K562 (cell line): ENCODE results near the gene IL7R. TPM values are rescaled to one million over a fixed set of nuclear protein-coding genes. Genes with fewer than 3 reads are reported as not detected.

Experiments
- ATAC-seq: fragments of 200-7000 bp; cut with Tn5 transposase; 3 replicates; pipeline ENCODE4 v1.9.1; 2020; ENCODE audit warnings: moderate library complexity
- BruUV-seq: library from RNA; stranded (reverse); fragments of 400-500 nt; replicated peaks from 2 replicates; lab custom pipeline; 2021; lab: Mats Ljungman, UMichigan
- CTCF ChIA-PET: fragments of 300-600 bp; formaldehyde crosslinking; extraction: SDS; loops from one replicate; lab custom pipeline; 2021; ENCODE audit warnings: low intra/inter-chr PET ratio; lab: Yijun Ruan, JAX
- POLR2A ChIA-PET: fragments of 300-600, 350-650 bp; sonication (Branson Sonifier 250); formaldehyde crosslinking; extraction: SDS; loops from one replicate; lab custom pipeline; 2021; ENCODE audit warnings: antibody characterized with exemption, inconsistent platforms; lab: Yijun Ruan, JAX
- DNase-seq, 4 experiments: peaks; one replicate each; pipeline versions ENCODE4 v3.0.0 to v3.0.0-alpha.2; 2011 to 2018; ENCODE audit warnings: low spot score in 3 of 4, mixed read lengths in 3 of 4; ENCODE audit errors: extremely low read depth in 1 of 4
- FAIRE-seq: peaks from 2 replicates; lab custom pipeline; 2011; peaks lifted over from hg19 to GRCh38; lab: Jason Lieb, UNC
- H2AFZ ChIP-seq: 2 replicates; pipeline ENCODE4 v1.6.0; 2011; ENCODE audit warnings: low read depth, low read length, control low read depth, inconsistent platforms
- H3K27ac ChIP-seq: fragments of 200-600 bp; 3 replicates; pipeline ENCODE4 v1.8.0; 2011; ENCODE audit warnings: low read depth, mild to moderate bottlenecking, control low read depth, inconsistent platforms, low read length, moderate library complexity, mixed read lengths; ENCODE audit errors: extremely low read depth
- H3K27me3 ChIP-seq, 2 experiments: fragments of 300-600 bp in 1 of 2; 2 replicates in 1 of 2; 3 replicates in 1 of 2; pipeline versions ENCODE4 v1.6.0 to v1.8.0; 2011; ENCODE audit warnings: inconsistent platforms in 2 of 2, low read length in 2 of 2, mild to moderate bottlenecking in 1 of 2, mixed read lengths in 1 of 2, moderate library complexity in 1 of 2; ENCODE audit not compliant: control insufficient read depth in 2 of 2, insufficient read depth in 2 of 2
- H3K36me3 ChIP-seq: fragments of 300-600 bp; 3 replicates; pipeline ENCODE4 v1.8.0; 2011; ENCODE audit warnings: mild to moderate bottlenecking, low read length, inconsistent platforms; ENCODE audit not compliant: control insufficient read depth, insufficient read depth
- H3K4me1 ChIP-seq, 2 experiments: fragments of 200-600 bp in 1 of 2; replicated peaks in 1 of 2; 2 replicates in 1 of 2; 3 replicates in 1 of 2; pipeline versions ENCODE4 v1.5.1 to v1.8.0; 2011; ENCODE audit warnings: inconsistent platforms in 2 of 2, low read length in 2 of 2, mild to moderate bottlenecking in 1 of 2, mixed read lengths in 1 of 2, moderate library complexity in 1 of 2; ENCODE audit not compliant: control insufficient read depth in 2 of 2, insufficient read depth in 2 of 2
- H3K4me2 ChIP-seq: 2 replicates; pipeline ENCODE4 v1.6.1; 2011; ENCODE audit warnings: low read length, control low read depth, inconsistent platforms, mixed read lengths; ENCODE audit not compliant: insufficient read depth
- H3K4me3 ChIP-seq: fragments of 200-600 bp; sonication (generic), shearing (Covaris generic); 2 replicates; pipeline ENCODE4 v1.5.1; 2016; ENCODE audit warnings: control low read depth, inconsistent platforms
- H3K79me2 ChIP-seq: fragments of 200-600 bp; 3 replicates; pipeline ENCODE4 v1.8.0; 2011; ENCODE audit warnings: low read length, inconsistent platforms; ENCODE audit not compliant: control insufficient read depth, insufficient read depth
- H3K9ac ChIP-seq, 2 experiments: 2 replicates each; pipeline versions ENCODE4 v1.6.0 to v1.6.1; 2011; ENCODE audit warnings: low read depth in 2 of 2, low read length in 2 of 2, control low read depth in 1 of 2, inconsistent platforms in 1 of 2, mild to moderate bottlenecking in 1 of 2, mixed read lengths in 1 of 2; ENCODE audit not compliant: insufficient read depth in 1 of 2
- H3K9me1 ChIP-seq: one replicate; pipeline ENCODE4 v1.6.0; 2011; ENCODE audit warnings: inconsistent platforms, mild to moderate bottlenecking, low read length, moderate library complexity; ENCODE audit not compliant: control insufficient read depth, insufficient read depth
- H3K9me3 ChIP-seq: replicated peaks from 2 replicates; pipeline ENCODE4 v1.5.1; 2011; ENCODE audit warnings: low read depth, low read length, inconsistent platforms; ENCODE audit not compliant: control insufficient read depth, insufficient read depth
- H4K20me1 ChIP-seq: replicated peaks from 2 replicates; pipeline ENCODE4 v1.6.1; 2011; ENCODE audit warnings: low read length, inconsistent platforms, mixed read lengths; ENCODE audit not compliant: control insufficient read depth, insufficient read depth
- whole genome bisulfite sequencing: fragments of 100-300 bp; shearing (Covaris generic); methylation state at CpG from one replicate; pipeline ENCODE4 v1.1.6; 2016; ENCODE audit warnings: low coverage, mixed read lengths; ENCODE audit not compliant: insufficient coverage; ENCODE audit errors: missing lambda C conversion rate; 5-methylcytosine and 5-hydroxymethylcytosine counted together
- in situ Hi-C: fragments of 300-500 bp; cut with MboI; formaldehyde crosslinking; loops from 4 replicates; pipeline ENCODE4 v1.15.0; 2018; ENCODE audit warnings: inconsistent platforms, mixed read lengths
- intact Hi-C: fragments of 100-400 bp; cut with micrococcal nuclease; formaldehyde crosslinking; loops from 2 replicates; pipeline ENCODE4 v1.14.2; 2022
- polyA plus RNA-seq, 8 experiments: library from polyadenylated mRNA; depleted of rRNA in 4 of 8; stranded (reverse) in 5 of 8; unstranded in 3 of 8; fragments of >200 nt; fragmentation: Nextera tagmentation in 2 of 8; fragmentation: Illumina TruSeq in 1 of 8; extraction: Ambion mirVana in 2 of 8; extraction: Trizol in 1 of 8; gene quantifications; 2 replicates each; pipeline versions ENCODE4 v1.2.1 to v1.2.3, GENCODE V29; 2011 to 2014; ENCODE audit warnings: inconsistent platforms in 1 of 8, missing spikeins in 1 of 8
- total RNA-seq, 7 experiments: library from RNA; depleted of rRNA in 6 of 7; stranded (reverse); fragments of >200 nt in 6 of 7; fragmentation: Illumina TruSeq in 2 of 7; extraction: Trizol in 2 of 7; gene quantifications; 2 replicates each; pipeline versions ENCODE4 v1.2.1 to v1.2.3, GENCODE V29; 2011 to 2021; ENCODE audit warnings: low replicate concordance in 1 of 7
- TF ChIP-seq, protein P1 (sequence below): fragments of 450-650 bp; formaldehyde crosslinking; IDR thresholded peaks from 2 replicates; pipeline ENCODE4 v1.4.0; 2020; ENCODE audit warnings: mild to moderate bottlenecking, mixed read lengths
- TF ChIP-seq, protein P2 (sequence below): sonication (generic); formaldehyde crosslinking; IDR thresholded peaks from 2 replicates; pipeline ENCODE4 v1.8.1; 2023; ENCODE audit warnings: mild to moderate bottlenecking, missing genetic modification reagents

The IL7R gene
- total and polyA plus RNA-seq, 9 of the 15 experiments (the other 6 are each of a cell fraction or from before 2014, with no cell fraction given): 0.04 to 0.98 (median 0.09) TPM; not detected in 3

DNA sequence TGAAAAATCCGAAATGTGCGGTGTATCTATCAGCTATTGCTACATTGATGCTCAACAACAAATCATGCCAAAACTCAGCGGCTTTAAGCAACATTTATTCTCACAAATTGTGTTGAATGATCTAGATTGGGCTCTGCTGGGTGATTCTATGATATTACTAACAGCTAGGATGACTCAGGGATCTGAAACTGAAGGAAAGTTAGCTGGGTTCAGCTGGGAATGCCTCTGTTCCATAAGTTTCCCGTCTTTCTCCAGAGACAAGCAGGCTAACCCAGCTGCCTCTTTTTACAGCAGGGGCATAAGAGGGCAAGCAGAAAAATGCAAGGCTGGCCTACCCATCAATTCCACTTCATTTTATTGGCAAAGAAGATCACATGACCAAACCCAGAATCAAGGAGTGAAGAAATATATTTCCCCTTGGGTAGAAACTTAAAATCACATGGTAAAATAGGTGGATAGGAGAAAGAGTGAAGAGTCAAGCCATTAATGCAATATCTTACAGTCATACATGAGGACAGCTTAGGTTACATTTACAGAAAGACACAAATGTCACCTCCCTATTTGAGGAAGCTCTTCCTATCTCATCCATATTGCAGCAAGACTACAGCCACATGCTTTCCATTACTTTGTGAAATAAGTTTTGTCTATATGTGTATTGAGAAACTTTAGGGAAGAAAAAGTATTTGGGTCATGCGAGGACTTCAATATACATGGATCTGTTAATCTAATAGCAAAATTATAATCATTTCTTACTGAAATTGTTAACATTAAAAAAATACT is 30.8 kb downstream of the IL7R start:
- no peak for DNase-seq
- FAIRE-seq: no peak
- no peaks in the 10 kb centered on the region for H3K4me1 ChIP-seq
- no peak overlapping the region for H3K27ac ChIP-seq
- intact Hi-C loops: no loop called here
- no peak overlapping the region for H3K4me3 ChIP-seq
- 3% methylated on average over 5 of the region's 5 CpGs for WGBS
- in situ Hi-C loops: no loop called here
- TF ChIP-seq, protein P1, sequence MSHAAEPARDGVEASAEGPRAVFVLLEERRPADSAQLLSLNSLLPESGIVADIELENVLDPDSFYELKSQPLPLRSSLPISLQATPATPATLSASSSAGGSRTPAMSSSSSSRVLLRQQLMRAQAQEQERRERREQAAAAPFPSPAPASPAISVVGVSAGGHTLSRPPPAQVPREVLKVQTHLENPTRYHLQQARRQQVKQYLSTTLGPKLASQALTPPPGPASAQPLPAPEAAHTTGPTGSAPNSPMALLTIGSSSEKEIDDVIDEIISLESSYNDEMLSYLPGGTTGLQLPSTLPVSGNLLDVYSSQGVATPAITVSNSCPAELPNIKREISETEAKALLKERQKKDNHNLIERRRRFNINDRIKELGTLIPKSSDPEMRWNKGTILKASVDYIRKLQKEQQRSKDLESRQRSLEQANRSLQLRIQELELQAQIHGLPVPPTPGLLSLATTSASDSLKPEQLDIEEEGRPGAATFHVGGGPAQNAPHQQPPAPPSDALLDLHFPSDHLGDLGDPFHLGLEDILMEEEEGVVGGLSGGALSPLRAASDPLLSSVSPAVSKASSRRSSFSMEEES (CRISPR knock-in tag): peak; percentile 42; the same call in 1 of the 2 replicates
- TF ChIP-seq, protein P2, sequence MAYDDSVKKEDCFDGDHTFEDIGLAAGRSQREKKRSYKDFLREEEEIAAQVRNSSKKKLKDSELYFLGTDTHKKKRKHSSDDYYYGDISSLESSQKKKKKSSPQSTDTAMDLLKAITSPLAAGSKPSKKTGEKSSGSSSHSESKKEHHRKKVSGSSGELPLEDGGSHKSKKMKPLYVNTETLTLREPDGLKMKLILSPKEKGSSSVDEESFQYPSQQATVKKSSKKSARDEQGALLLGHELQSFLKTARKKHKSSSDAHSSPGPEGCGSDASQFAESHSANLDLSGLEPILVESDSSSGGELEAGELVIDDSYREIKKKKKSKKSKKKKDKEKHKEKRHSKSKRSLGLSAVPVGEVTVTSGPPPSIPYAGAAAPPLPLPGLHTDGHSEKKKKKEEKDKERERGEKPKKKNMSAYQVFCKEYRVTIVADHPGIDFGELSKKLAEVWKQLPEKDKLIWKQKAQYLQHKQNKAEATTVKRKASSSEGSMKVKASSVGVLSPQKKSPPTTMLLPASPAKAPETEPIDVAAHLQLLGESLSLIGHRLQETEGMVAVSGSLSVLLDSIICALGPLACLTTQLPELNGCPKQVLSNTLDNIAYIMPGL: no peak
- CTCF ChIA-PET: interaction anchor here (0.6 kb wide), 1 partner anchor 104 kb away, joined by 5 read pairs; the partner anchor contains the start of gene UGT3A1
- H4K20me1 ChIP-seq: no peaks in the 10 kb centered on the region
- H3K36me3 ChIP-seq: no peaks in the 10 kb centered on the region
- H3K4me2 ChIP-seq: no peak overlapping the region
- no peaks in the 10 kb centered on the region for H3K27me3 ChIP-seq
- H3K79me2 ChIP-seq: no peaks in the 10 kb centered on the region
- H3K9ac ChIP-seq: no peak overlapping the region
- H2AFZ ChIP-seq: no peak overlapping the region
- POLR2A ChIA-PET: no interaction called here
- ATAC-seq: no peak
- no TSS peak for BruUV-seq
- H3K9me1 ChIP-seq: no peaks in the 10 kb centered on the region
- H3K9me3 ChIP-seq: no peaks in the 10 kb centered on the region
